SK-N-SH (cell line): ENCODE data around the gene DMRT3. TPM values are rescaled to one million over a fixed set of nuclear protein-coding genes. Genes with fewer than 3 reads are reported as not detected.

Source experiments
- CTCF ChIA-PET: fragments of 300-600, 350-600 bp; formaldehyde crosslinking; extraction: SDS; loops from one replicate; lab custom pipeline; 2021; lab: Yijun Ruan, JAX
- POLR2A ChIA-PET: fragments of 350-600 bp; sonication (Branson Sonifier 250); formaldehyde crosslinking; extraction: SDS; loops from one replicate; lab custom pipeline; 2020; ENCODE audit warnings: antibody characterized with exemption, inconsistent platforms; lab: Yijun Ruan, JAX
- DNase-seq: peaks from one replicate; pipeline ENCODE4 v3.0.0; 2012
- H2AFZ ChIP-seq: fragments of 200-600 bp; sonication (generic); 2 replicates; pipeline ENCODE4 v1.8.1; 2016; ENCODE audit warnings: antibody characterized with exemption, mild to moderate bottlenecking, low read depth
- H3F3A ChIP-seq: fragments of 200-600 bp; sonication (generic); replicated peaks from 2 replicates; pipeline ENCODE3; 2016; ENCODE audit warnings: antibody characterized with exemption, mild to moderate bottlenecking; ENCODE audit not compliant: insufficient read depth
- H3K27ac ChIP-seq, 2 experiments: fragments of 200-500 bp in 1 of 2; fragments of 200-600 bp in 1 of 2; sonication (Bioruptor generic) in 1 of 2; sonication (generic), shearing (Covaris generic) in 1 of 2; 2 replicates each; pipeline versions ENCODE4 v1.5.1 to v1.6.1; 2014 to 2016; ENCODE audit warnings: low read depth in 2 of 2, inconsistent platforms in 1 of 2, low read length in 1 of 2, mild to moderate bottlenecking in 1 of 2, mixed read lengths in 1 of 2
- H3K27me3 ChIP-seq: fragments of 200-600 bp; sonication (generic), shearing (Covaris generic); 2 replicates; pipeline ENCODE4 v1.6.1; 2016; ENCODE audit warnings: mixed run types; ENCODE audit not compliant: insufficient read depth
- H3K36me3 ChIP-seq, 2 experiments: fragments of 200-500 bp in 1 of 2; fragments of 200-600 bp in 1 of 2; sonication (Bioruptor generic) in 1 of 2; sonication (generic) in 1 of 2; replicated peaks in 1 of 2; 2 replicates each; pipeline versions ENCODE3 to v1.5.1; 2014 to 2016; ENCODE audit warnings: low read length in 1 of 2, mild to moderate bottlenecking in 1 of 2; ENCODE audit not compliant: insufficient read depth in 2 of 2, control insufficient read depth in 1 of 2
- H3K4me1 ChIP-seq, 2 experiments: fragments of 200-500 bp in 1 of 2; fragments of 200-600 bp in 1 of 2; sonication (Bioruptor generic) in 1 of 2; sonication (generic), shearing (Covaris generic) in 1 of 2; 2 replicates each; pipeline versions ENCODE4 v1.5.1 to v1.6.1; 2014 to 2016; ENCODE audit warnings: low read depth in 1 of 2, low read length in 1 of 2, mixed run types in 1 of 2; ENCODE audit not compliant: insufficient read depth in 2 of 2, control insufficient read depth in 1 of 2
- H3K4me2 ChIP-seq: fragments of 200-600 bp; sonication (generic), shearing (Covaris generic); 2 replicates; pipeline ENCODE4 v1.6.1; 2017; ENCODE audit warnings: mixed run types
- H3K4me3 ChIP-seq, 2 experiments: fragments of 200-500 bp in 1 of 2; fragments of 200-600 bp in 1 of 2; sonication (Bioruptor generic) in 1 of 2; sonication (generic), shearing (Covaris generic) in 1 of 2; 2 replicates each; pipeline versions ENCODE4 v1.5.1 to v1.8.1; 2014 to 2016; ENCODE audit warnings: low read depth in 2 of 2, inconsistent platforms in 1 of 2, low read length in 1 of 2, mild to moderate bottlenecking in 1 of 2, mixed read lengths in 1 of 2, moderate library complexity in 1 of 2
- H3K79me2 ChIP-seq: fragments of 200-600 bp; sonication (generic); 2 replicates; pipeline ENCODE4 v1.8.1; 2017; ENCODE audit warnings: mild to moderate bottlenecking; ENCODE audit not compliant: insufficient read depth
- H3K9ac ChIP-seq: fragments of 200-600 bp; sonication (generic); 2 replicates; pipeline ENCODE4 v1.6.1; 2017; ENCODE audit warnings: mixed run types
- H3K9me2 ChIP-seq: fragments of 200-600 bp; sonication (generic); 2 replicates; pipeline ENCODE4 v1.6.1; 2017; ENCODE audit warnings: mixed run types
- H3K9me3 ChIP-seq: fragments of 200-600 bp; sonication (generic); 2 replicates; pipeline ENCODE4 v1.6.1; 2017; ENCODE audit warnings: mixed run types, mild to moderate bottlenecking, moderate library complexity
- H4K20me1 ChIP-seq: fragments of 200-600 bp; sonication (generic); 2 replicates; pipeline ENCODE4 v1.6.1; 2017; ENCODE audit warnings: mild to moderate bottlenecking, mixed run types; ENCODE audit not compliant: insufficient read depth
- EZH2phosphoT487 ChIP-seq: fragments of 200-600 bp; sonication (generic); IDR thresholded peaks from 2 replicates; pipeline ENCODE4 v1.6.1; 2017; ENCODE audit warnings: low read depth, mixed run types, mild to moderate bottlenecking, antibody characterized with exemption, moderate library complexity, borderline replicate concordance
- FOXJ3 ChIP-seq: sonication (generic); formaldehyde crosslinking; IDR thresholded peaks from 2 replicates; pipeline ENCODE4 v1.5.1; 2020; ENCODE audit warnings: mild to moderate bottlenecking, missing genetic modification reagents
- FOXM1 ChIP-seq: IDR thresholded peaks from 2 replicates; pipeline ENCODE4 v1.4.0; 2012; ENCODE audit warnings: low read depth, mild to moderate bottlenecking
- GABPA ChIP-seq: IDR thresholded peaks from 2 replicates; pipeline ENCODE4 v1.4.0; 2012; ENCODE audit warnings: low read depth, mild to moderate bottlenecking
- MEF2A ChIP-seq: IDR thresholded peaks from 2 replicates; pipeline ENCODE4 v1.4.0; 2012; ENCODE audit warnings: low read depth, borderline replicate concordance
- NFIC ChIP-seq: IDR thresholded peaks from 2 replicates; pipeline ENCODE4 v1.4.0; 2012; ENCODE audit warnings: borderline replicate concordance
- POLR2AphosphoS5 ChIP-seq: IDR thresholded peaks from 2 replicates; pipeline ENCODE4 v1.6.1; 2012; ENCODE audit warnings: low read depth, low read length
- SIN3A ChIP-seq: IDR thresholded peaks from 2 replicates; pipeline ENCODE4 v1.6.1; 2012; ENCODE audit warnings: low read depth, mild to moderate bottlenecking, low read length, moderate library complexity, borderline replicate concordance
- TEAD4 ChIP-seq: IDR thresholded peaks from 2 replicates; pipeline ENCODE4 v1.4.0; 2012; ENCODE audit warnings: mild to moderate bottlenecking, borderline replicate concordance; ENCODE audit not compliant: insufficient read depth
- WGBS: methylation state at CpG from one replicate; pipeline ENCODE4 v1.1.6; 2017; ENCODE audit warnings: low lambda C conversion rate; 5-methylcytosine and 5-hydroxymethylcytosine counted together
- polyA plus RNA-seq, 3 experiments: library from polyadenylated mRNA; depleted of rRNA; stranded (reverse); fragments of >200 nt; gene quantifications; 2 replicates each; pipeline ENCODE4 v1.2.3, GENCODE V29; 2012
- TF ChIP-seq, protein P1 (sequence below): IDR thresholded peaks from 2 replicates; pipeline ENCODE4 v1.4.0; 2012; ENCODE audit warnings: low read depth, borderline replicate concordance
- TF ChIP-seq, protein P2 (sequence below): fragments of 200-600 bp; sonication (generic); IDR thresholded peaks from 2 replicates; pipeline ENCODE4 v1.6.1; 2017; ENCODE audit warnings: antibody characterized with exemption, mild to moderate bottlenecking, moderate library complexity

Gene DMRT3
- polyA plus RNA-seq, 1 of the 3 experiments (the other 2 are of a cell fraction) = not detected

DNA sequence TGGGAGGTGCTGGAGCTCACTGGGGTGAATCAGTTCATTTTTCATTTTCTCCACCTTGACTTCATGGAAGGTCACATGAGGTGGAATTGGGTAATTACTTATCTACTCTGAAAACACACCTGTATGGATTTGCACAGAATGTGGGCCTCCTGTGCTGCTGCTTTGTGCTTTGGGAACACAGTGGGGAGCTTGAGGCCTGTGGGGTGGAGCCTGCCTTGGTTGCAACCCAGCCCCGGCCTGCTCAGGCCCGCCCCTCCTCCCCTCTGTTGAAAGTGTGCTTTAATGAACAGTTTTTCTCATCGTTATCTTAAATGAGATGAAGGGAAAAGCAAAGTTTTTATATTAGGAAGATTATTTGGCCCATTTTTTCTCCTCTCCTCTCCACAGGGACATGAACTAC lies 28.5 kb upstream of the DMRT3 start:
- H3K4me2 ChIP-seq = no peak overlapping the region
- no peaks in the 10 kb centered on the region for H3K4me1 ChIP-seq
- POLR2A ChIA-PET = no interaction called here
- no peaks in the 10 kb centered on the region for H3F3A ChIP-seq
- no peaks in the 10 kb centered on the region for H3K9me3 ChIP-seq
- peaks cover 8% of the 10 kb centered on the region; the same call in 1 of the 2 replicates for H3K27me3 ChIP-seq
- H3K36me3 ChIP-seq = no peaks in the 10 kb centered on the region
- no peak overlapping the region for H3K4me3 ChIP-seq
- 2% methylated on average over 3 of the region's 3 CpGs for WGBS
- H3K79me2 ChIP-seq = no peaks in the 10 kb centered on the region
- H3K9ac ChIP-seq = no peak overlapping the region
- no peaks in the 10 kb centered on the region for H4K20me1 ChIP-seq
- DNase-seq = no peak
- no peaks in the 10 kb centered on the region for H3K9me2 ChIP-seq
- H3K27ac ChIP-seq = no peak overlapping the region
- H2AFZ ChIP-seq = no peak overlapping the region
- no peak for TF ChIP-seq MEF2A
- TF ChIP-seq, all 33 proteins: peak for 0
- CTCF ChIA-PET = no interaction called here

DNA sequence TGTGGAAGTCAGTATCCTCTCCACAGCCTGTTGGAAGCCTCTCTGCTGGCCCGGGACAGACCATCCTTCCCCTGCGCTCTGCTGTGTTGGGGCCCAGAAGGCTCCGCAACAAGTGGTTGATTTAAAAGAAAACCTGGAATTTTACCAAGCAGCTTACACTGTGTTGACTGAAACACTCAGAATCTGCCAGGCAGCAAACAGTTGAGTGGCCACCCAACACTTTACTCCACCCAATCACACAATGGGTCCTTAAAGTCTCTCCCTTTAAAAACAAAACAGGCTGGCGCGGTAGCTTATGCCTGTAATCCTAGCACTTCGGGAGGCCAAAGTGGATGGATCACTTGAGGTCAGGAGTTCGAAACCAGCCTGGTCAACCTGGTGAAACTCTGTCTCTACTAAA lies 28.0 kb upstream of the DMRT3 start:
- H3K4me3 ChIP-seq = no peak overlapping the region
- H3K79me2 ChIP-seq = no peaks in the 10 kb centered on the region
- H3K4me1 ChIP-seq = no peaks in the 10 kb centered on the region
- H3F3A ChIP-seq = no peaks in the 10 kb centered on the region
- H2AFZ ChIP-seq = no peak overlapping the region
- no peaks in the 10 kb centered on the region for H3K9me2 ChIP-seq
- peaks cover 11% of the 10 kb centered on the region; the same call in 1 of the 2 replicates for H3K27me3 ChIP-seq
- DNase-seq = no peak
- no peak overlapping the region for H3K9ac ChIP-seq
- H3K4me2 ChIP-seq = no peak overlapping the region
- ChIA-PET CTCF (no interaction called here), POLR2A (no interaction called here)
- no peaks in the 10 kb centered on the region for H3K9me3 ChIP-seq
- H3K27ac ChIP-seq = no peak overlapping the region
- 14% methylated on average over 7 of the region's 7 CpGs for WGBS
- H3K36me3 ChIP-seq = no peaks in the 10 kb centered on the region
- no peaks in the 10 kb centered on the region for H4K20me1 ChIP-seq
- no peak for TF ChIP-seq TEAD4

DNA sequence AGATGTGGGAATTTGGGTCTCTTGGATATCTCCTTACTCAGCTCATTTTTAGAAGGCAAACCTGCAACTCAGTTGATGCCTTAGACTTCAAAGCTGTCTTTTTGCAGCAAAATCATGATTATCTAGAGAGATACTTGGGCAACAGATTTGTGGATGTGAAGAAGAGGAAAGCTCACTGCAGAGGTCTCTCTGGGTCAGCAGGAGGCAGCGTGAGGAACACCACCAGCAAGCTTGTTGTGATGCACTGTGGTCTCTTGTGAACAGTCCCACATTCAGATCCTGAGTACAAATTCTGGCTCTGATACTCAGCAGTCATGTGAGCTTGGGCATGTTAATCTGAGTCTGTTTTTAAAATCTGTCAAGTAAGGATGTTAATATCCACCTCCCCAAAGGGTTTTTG lies 26.3 kb upstream of the DMRT3 start:
- Histone ChIP-seq H3K36me3 (no peaks in the 10 kb centered on the region), H3K9me2 (no peaks in the 10 kb centered on the region), H3K4me1 (no peaks in the 10 kb centered on the region), H3K4me3 (no peak overlapping the region), H4K20me1 (no peaks in the 10 kb centered on the region), H2AFZ (no peak overlapping the region), H3F3A (no peaks in the 10 kb centered on the region), H3K27ac (no peak overlapping the region), H3K9ac (no peak overlapping the region), H3K4me2 (no peak overlapping the region), H3K9me3 (no peaks in the 10 kb centered on the region), H3K27me3 (peaks cover 18% of the 10 kb centered on the region; the same call in 1 of the 2 replicates), H3K79me2 (no peaks in the 10 kb centered on the region)
- CTCF ChIA-PET = interaction anchor here (1.6 kb wide), 1 partner anchor 59 kb away, joined by 5 read pairs; no protein-coding TSS in a partner anchor
- no peak for TF ChIP-seq FOXM1
- TF ChIP-seq EZH2phosphoT487 = no peak
- no peak for TF ChIP-seq POLR2AphosphoS5
- no peak for TF ChIP-seq TEAD4
- TF ChIP-seq NFIC = no peak
- DNase-seq = no peak
- WGBS = 0% methylated on average over 1 of the region's 1 CpG
- POLR2A ChIA-PET = no interaction called here

DNA sequence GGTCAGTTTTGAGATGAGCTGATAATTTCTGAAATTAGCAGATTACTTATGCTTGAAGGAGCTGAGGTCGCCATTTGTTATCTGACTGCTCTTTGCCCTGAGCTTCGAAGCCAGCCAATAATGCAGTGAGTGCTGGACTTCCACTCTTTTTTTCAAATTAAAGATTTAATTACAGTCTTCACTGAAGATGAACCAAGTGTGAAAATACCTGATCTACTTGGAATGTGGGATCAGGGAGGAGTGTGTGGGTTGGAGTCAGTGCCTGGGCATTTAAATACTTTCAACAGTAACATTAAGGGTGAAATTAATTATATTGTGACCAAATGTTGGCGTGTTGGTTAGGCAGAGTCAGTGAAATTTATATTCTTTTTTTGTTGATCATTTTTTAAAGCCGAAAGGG lies 23.9 kb upstream of the DMRT3 start:
- Histone ChIP-seq H3K4me2 (no peak overlapping the region), H3K27me3 (peaks cover 10% of the 10 kb centered on the region; the same call in 1 of the 2 replicates), H3K4me1 (no peaks in the 10 kb centered on the region), H3K79me2 (no peaks in the 10 kb centered on the region), H3K27ac (no peak overlapping the region), H3K9me3 (no peaks in the 10 kb centered on the region), H3K9me2 (no peaks in the 10 kb centered on the region), H3K9ac (no peak overlapping the region), H4K20me1 (no peaks in the 10 kb centered on the region), H3K4me3 (no peak overlapping the region), H2AFZ (no peak overlapping the region), H3F3A (no peaks in the 10 kb centered on the region), H3K36me3 (no peaks in the 10 kb centered on the region)
- POLR2A ChIA-PET = no interaction called here
- 3% methylated on average over 4 of the region's 4 CpGs for WGBS
- CTCF ChIA-PET = no interaction called here
- TF ChIP-seq TEAD4 = no peak
- no peak for TF ChIP-seq FOXJ3
- TF ChIP-seq, protein P1, sequence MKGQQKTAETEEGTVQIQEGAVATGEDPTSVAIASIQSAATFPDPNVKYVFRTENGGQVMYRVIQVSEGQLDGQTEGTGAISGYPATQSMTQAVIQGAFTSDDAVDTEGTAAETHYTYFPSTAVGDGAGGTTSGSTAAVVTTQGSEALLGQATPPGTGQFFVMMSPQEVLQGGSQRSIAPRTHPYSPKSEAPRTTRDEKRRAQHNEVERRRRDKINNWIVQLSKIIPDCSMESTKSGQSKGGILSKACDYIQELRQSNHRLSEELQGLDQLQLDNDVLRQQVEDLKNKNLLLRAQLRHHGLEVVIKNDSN = no peak
- TF ChIP-seq SIN3A = no peak
- TF ChIP-seq POLR2AphosphoS5 = no peak
- TF ChIP-seq, protein P2, sequence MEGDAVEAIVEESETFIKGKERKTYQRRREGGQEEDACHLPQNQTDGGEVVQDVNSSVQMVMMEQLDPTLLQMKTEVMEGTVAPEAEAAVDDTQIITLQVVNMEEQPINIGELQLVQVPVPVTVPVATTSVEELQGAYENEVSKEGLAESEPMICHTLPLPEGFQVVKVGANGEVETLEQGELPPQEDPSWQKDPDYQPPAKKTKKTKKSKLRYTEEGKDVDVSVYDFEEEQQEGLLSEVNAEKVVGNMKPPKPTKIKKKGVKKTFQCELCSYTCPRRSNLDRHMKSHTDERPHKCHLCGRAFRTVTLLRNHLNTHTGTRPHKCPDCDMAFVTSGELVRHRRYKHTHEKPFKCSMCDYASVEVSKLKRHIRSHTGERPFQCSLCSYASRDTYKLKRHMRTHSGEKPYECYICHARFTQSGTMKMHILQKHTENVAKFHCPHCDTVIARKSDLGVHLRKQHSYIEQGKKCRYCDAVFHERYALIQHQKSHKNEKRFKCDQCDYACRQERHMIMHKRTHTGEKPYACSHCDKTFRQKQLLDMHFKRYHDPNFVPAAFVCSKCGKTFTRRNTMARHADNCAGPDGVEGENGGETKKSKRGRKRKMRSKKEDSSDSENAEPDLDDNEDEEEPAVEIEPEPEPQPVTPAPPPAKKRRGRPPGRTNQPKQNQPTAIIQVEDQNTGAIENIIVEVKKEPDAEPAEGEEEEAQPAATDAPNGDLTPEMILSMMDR = no peak
- no peak for TF ChIP-seq GABPA
- DNase-seq = no peak
